Pons (tissue), 1 donor: ENCODE data around the gene ZNF687.

Experiments
- DNase-seq: peaks from one replicate; pipeline ENCODE4 v3.0.0-alpha.2; 2016; ENCODE audit warnings: low spot score

ZNF687 gene

DNA sequence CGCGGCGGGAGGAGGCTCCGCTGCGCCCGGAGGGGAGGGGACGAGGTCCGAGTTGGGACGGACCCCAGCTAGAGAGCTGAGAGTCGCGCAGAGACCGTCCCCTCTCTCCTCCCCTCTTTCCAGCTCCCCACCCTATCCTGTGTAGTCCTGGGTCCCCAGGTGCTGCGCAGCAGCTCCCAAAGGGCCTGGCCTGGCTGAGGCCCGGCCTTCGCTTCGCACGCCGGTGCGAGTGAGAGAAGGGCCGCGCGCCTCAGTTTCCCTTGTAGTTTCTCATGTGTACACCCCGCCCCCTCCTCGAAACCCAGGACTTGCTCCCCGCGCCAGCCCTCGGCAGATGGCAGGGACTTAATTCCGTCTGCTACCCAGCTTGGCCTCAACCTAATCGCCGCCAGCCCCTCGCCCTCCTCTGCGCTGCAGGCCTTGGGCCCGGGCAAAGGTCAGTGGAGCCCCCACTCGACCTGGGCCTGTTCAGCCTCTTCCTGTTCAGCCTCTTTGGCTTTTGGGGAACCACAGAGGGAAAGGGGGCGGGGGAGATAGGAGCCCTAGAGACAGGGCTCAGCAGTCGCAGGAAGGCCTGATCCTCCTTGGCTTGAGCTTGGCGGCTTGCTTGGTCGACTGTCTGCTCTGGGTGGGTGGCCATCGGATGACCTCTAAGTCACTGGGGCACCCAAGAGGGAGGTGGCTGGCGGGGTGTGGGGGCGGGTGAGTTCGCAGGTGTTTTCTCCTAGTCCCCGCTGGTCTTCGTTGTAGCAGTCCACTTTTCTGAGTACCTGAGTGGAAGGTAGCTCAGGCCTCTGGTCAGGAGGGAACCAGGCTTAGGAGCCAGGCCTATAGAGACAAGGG is 1.0 kb downstream of the ZNF687 start:
- DNase-seq = no peak

DNA sequence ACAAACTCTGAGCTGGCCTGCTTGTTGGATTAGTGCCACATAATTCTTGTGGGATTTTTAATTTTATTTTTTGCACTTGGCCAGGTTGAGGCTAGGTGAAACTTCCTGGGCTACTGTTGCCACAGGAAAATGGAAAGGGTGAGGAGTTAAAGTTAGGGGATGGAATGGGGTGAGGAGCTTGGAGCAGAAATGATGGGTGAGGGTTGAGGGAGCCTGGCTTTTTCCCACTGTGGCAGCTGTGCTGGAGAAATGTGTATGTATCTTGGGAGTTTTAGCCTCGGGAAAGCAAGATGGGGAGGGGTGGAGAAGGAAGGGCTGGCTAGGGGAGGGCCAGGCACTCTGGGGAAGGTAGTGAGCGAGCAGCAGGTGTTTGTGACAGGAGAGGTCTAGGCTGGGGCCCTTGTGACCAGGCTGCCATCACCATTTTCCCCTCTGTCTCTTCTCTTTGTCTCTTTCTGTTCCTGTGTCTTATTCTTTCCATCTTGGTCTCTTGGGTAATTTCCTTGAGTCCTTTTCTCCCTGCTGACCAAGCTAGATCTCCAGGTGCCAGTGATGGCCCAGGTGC is 2.0 kb downstream of the ZNF687 start:
- no peak for DNase-seq

DNA sequence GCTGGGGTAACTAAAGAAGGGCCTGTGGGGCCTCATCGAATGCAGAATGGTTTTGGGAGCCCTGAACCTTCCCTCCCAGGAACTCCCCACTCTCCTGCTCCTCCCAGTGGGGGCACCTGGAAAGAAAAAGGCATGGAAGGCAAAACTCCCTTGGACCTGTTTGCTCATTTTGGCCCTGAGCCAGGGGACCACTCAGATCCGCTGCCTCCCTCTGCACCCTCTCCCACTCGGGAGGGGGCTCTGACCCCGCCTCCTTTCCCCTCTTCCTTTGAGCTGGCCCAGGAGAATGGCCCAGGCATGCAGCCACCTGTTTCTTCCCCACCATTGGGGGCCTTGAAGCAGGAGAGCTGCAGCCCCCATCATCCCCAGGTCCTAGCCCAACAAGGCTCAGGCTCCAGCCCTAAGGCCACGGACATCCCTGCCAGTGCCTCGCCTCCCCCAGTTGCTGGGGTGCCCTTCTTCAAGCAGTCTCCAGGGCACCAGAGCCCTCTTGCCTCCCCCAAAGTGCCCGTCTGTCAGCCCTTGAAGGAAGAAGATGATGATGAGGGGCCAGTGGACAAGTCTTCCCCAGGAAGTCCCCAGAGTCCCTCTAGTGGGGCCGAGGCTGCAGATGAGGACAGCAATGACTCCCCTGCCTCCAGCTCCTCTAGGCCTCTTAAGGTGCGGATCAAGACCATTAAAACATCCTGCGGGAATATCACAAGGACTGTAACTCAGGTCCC is 4.7 kb downstream of the ZNF687 start:
- DNase-seq = no peak

DNA sequence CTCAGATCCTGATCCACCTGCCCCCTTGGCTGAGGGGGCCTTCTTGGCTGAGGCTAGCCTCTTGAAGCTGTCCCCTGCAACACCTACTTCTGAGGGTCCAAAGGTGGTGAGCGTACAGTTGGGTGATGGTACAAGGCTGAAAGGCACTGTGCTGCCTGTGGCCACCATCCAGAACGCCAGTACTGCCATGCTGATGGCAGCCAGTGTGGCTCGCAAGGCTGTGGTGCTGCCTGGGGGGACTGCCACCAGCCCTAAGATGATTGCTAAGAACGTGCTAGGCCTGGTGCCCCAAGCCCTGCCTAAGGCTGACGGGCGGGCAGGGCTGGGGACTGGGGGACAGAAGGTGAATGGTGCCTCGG is 5.2 kb downstream of the ZNF687 start:
- no peak for DNase-seq

DNA sequence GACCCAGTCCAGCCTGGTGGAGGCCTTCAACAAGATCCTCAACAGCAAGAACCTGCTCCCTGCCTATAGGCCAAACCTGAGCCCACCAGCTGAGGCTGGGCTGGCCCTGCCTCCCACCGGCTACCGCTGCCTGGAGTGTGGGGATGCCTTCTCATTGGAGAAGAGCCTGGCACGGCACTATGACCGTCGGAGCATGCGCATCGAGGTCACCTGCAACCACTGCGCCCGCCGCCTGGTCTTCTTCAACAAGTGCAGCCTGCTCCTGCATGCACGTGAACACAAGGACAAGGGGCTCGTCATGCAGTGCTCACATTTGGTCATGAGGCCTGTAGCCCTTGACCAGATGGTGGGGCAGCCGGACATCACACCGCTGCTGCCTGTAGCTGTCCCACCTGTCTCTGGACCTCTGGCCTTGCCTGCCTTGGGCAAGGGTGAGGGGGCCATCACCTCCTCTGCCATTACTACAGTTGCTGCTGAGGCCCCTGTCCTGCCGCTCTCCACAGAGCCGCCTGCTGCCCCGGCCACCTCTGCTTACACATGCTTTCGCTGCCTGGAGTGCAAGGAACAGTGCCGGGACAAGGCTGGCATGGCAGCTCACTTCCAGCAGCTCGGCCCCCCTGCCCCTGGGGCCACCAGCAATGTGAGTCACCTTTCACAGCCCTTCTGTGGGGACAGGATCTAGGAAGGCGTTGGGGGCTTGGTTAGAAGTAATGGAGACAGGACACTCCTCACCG is 5.8 kb downstream of the ZNF687 start:
- DNase-seq = no peak

DNA sequence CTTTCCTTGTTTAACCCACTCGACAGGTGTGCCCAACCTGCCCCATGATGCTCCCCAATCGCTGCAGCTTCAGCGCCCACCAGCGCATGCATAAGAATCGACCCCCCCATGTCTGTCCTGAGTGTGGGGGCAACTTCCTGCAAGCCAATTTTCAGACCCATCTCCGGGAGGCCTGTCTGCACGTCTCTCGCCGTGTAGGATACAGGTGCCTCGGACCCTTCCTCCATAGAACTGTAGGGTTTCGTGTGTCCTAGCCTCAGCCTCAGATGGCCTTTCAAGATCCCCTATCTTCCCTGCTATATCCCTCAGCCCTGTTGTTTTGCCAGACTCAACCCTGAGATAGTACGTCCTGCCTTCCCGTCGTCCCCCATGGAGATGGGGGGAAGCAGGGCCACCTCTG is 6.4 kb downstream of the ZNF687 start:
- DNase-seq = no peak

DNA sequence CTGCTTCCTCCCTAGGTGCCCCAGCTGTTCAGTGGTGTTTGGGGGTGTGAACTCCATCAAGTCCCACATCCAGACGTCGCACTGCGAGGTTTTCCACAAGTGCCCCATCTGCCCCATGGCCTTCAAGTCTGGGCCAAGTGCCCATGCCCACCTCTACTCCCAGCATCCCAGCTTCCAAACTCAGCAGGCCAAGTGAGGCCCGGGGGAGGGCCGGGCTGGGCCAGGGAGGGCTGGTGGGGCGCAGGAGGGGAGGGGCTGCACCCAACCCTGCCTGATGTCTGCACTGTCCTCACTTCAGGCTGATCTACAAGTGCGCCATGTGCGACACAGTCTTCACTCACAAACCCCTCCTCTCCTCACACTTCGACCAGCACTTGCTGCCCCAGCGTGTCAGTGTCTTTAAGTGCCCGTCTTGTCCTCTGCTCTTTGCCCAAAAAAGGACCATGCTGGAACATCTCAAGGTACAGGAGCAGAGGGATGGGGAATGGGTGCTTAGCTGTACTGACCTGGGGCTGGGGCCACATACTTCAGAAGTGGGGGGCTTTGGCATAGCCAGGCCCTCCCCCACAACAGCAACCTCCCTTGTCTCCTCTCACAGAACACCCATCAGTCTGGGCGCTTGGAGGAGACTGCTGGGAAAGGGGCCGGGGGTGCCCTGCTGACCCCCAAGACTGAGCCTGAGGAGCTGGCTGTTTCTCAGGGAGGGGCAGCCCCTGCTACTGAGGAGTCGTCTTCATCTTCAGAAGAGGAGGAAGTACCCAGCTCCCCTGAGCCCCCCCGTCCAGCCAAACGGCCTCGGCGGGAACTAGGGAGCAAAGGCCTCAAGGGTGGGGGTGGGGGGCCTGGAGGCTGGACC is 7.2 kb downstream of the ZNF687 start:
- no peak for DNase-seq

DNA sequence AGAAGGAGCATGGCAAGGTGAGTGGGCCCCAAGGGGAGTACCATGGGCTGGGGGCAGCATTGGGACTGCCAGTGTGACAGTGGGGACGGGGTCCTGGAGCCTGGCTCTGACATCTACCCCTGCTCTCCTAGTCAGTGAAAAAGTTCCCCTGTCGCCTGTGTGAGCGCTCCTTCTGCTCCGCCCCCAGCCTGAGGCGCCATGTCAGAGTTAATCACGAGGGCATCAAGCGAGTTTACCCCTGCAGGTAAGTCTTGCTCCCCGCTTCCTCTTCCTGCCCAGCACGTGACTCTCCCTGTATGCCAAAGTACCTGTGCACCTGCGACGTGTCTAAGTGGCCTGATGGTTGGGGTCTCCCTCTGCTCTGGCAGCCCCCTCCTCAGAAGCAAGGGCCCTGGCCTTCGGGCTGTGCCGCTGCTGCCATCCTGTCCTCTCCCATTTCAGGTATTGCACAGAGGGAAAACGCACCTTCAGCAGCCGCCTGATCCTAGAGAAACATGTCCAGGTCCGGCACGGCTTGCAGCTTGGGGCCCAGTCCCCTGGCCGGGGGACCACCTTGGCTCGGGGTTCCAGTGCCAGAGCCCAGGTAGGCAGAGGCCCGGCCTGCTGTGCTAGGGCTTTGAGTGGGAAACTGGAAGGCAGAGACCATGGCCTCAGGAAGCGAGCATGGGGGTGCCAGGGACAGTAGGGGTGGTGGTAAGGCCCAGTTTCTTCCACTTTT is 8.1 kb downstream of the ZNF687 start:
- DNase-seq = no peak

DNA sequence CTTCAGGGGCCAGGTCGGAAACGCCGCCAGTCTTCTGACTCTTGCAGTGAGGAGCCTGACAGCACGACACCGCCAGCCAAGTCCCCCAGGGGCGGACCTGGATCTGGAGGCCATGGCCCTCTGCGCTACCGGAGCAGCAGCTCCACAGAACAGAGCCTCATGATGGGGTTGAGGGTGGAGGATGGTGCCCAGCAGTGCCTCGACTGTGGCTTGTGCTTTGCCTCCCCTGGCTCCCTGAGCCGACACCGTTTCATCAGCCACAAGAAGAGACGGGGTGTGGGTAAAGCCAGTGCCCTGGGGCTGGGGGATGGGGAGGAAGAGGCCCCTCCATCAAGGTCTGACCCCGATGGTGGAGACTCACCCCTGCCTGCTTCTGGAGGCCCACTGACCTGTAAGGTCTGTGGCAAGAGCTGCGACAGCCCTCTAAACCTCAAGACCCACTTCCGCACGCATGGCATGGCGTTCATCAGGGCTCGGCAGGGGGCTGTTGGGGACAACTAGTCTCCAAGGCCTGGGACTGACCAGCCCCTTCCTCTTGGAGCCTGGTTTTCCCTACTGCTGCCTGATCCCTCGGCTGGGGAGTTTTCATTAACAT is 8.7 kb downstream of the ZNF687 start:
- DNase-seq = no peak

DNA sequence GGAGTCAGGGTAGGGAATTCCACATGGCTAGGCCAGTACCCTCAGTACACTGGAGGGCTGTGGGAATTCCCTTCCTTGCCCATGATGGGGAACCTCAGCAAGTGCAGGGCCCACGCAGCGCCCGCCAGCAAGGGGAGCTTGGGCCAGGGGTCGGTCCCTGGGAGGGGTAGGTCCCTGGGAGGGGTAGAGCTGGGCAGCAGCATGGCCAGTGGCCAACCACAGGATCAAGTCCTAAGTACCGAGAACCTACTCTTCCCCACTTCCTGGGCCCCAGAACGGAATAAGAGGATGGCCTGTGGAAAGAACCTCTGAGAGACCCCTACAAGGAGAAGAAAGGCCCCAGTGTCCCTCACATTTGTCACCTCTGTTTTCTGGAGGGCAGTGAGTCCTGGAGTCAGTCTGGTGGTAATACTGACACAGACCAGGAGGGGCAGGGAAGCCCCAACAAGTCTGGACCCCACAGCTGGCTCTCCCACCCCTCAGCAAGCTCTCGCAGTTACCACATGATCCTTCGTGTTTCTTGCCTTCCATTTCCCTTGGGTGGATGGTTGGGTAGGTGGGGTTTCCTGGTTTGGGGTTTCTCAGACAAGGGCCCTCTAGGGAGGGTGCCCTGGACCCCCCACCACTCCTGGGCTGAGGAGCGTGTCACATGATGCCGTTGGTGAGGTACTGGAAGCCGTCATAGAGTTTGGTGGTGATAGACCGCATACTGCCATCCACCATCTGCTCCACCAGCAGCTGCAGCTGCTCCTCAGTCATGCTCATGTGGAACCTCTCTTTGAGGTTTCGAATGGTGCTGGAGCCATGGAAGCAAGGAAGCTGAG is 10.3 kb downstream of the ZNF687 start:
- DNase-seq = no peak

DNA sequence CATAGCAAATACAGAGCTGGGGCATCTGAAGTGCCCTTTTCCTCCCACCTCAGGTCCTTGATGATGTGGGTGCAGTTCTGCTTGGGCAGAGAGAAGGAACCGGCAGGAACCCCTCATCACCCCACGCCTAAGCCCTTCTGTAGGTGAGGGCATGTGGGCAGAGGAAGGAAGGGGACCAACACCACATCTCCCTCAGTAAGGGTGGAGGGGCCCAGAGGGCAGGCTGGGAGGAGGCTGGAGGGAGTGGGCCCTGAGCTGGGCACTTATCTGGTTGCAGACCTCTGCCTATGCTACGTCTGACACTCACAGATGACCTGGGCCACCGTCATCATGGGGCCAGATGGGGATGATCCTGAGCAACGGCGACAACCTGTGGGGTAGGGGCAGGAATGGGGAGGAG is 11.0 kb downstream of the ZNF687 start:
- no peak for DNase-seq

DNA sequence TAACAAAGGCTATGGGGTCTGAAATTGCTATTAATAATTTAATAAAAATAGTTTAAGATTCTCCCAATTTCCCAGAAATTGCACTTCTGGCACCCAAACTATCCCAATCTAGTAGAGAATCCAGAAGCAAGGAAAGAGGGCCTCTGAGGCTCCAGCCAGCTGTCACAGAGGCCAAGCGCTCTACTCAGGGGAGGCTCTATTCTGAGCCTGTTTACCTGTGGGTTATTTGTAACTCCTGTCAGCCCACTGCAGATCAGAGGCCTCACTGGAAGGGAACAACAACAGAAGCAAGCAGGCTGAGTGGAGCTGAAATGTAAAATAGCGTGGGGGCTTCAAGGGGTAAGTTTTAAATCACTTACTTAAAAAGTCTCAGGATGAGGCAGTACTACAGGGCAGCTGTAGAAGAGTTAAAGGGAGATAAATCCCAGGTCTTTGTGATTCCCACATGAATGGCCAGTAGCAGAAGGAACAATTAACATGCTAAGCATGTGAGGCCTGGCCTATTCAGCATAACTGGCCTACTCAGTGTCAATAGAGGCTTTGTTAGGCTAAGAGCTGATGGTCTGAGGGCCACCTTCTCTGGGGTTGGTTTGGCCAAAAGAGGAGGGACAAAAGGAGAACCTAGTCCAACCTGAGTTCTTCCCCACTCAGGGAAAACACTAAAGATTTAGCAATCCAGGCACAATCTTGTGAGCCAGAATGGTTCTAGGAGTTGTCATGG is 12.8 kb downstream of the ZNF687 start:
- peak; percentile 97 for DNase-seq

DNA sequence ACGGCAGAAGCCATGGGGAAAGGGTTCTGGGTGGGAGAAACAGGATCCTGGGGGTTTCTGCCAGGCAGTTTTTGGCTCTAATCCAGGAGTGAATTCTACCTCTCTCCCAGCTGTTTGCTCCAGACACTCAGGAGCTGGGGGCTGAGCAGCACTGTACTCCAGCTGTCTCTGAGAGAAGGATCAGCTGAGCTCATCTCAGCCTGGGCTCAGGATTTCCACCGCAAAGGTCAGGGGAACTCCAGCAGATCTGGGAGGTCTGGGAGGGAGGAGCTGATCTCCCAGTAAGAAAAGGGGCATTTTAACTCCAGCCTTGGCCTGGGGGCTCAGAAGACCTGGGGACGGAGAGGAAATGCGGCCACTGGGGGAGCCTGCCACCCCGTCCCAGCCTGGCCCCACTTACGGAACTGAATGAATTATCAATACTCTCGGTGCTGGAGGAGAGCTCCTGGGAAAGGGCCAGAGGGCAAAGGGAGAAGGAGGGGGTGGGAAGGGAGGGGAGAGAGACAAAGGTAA is 27.8 kb downstream of the ZNF687 start:
- DNase-seq = no peak

DNA sequence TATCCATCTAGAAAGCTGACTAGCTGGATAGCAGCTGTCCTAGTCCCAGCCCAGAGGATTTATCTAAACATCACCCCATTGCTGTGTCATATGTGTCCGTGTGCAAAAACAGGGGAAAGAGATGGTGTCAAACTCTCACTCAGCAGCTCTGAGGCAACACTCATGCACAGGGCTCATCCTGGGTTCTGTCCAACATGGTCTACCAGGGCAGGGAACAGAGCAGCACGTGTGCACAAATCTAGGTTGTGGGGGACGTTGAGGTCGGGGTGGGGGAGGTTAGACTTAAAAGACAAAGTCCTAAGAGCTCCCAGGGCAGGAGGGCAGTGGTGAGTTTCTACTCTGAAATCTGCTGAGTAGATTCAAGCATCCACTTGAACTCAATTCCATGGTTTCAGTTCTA is 28.9 kb downstream of the ZNF687 start:
- no peak for DNase-seq

DNA sequence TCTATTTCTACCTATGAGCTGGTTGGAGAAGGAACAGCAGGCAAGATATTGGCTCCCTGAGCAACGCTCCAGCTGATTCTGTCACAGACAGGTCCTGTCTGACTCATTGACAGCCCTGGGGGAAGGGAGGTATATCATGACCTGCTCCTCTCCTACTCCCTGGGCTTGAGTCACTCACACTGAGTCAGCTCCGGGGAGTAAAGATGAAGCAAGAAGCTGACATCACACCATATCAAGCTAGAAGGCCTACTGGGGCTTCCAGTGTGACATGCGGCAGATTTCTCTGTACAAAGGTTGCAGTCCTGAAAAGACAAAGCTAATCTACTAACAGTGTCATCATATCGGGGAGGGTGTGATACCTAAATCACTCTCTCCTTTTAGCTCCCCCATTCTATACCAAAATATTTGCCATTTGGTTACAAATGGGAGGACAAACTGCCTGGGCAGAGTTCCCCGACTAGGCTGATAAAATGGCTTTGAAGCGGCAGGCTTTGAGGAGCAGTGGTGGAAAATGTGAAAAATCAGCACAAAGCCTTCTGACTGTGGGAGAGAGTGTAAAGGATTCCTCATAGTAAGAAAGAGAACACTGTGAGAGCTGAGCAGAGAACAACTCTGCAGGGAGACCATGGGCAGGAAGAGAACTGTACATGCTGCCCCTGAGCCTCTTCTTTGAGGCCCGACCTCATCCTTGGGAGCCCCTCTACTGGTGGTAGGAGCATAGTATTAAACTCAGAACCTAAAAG is 29.7 kb downstream of the ZNF687 start:
- peak; percentile 53 for DNase-seq

DNA sequence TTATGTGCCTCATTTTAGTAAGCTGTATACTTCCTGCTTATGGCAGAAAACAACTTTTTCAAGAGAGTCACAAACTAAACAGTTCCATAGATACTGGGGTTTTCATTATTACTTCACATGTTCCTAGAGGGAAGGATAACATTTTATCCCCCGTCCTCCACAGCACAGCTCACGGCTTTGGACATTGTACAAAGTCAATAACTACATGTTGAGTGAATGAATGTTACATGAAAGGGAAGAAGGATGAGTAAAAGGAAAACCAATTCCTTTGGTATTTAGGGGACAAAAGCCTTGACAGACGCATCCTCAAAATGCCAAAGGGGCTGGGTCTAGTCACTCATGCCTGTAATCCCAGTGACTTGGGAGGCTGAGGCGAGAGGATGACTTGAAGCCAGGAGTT is 30.3 kb downstream of the ZNF687 start:
- no peak for DNase-seq

DNA sequence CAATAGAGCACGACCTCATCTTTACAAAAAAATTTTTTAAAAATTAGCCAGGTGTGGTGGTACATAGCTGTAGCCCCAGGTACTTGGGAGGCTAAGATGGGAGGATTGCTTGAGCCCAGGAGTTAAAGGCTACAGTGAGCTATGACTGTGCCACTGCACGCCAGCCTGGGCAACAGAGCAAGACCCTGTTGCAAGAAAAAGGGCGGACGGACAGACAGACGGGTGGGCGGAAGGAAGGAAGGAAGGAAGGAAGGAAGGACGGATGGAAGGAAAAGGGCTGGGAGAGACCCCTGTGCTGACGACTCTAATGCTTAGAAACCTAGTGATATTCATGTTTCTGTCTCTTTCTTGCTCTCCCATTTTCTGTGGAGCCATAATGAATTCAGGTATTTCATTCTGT is 30.7 kb downstream of the ZNF687 start:
- DNase-seq = no peak

DNA sequence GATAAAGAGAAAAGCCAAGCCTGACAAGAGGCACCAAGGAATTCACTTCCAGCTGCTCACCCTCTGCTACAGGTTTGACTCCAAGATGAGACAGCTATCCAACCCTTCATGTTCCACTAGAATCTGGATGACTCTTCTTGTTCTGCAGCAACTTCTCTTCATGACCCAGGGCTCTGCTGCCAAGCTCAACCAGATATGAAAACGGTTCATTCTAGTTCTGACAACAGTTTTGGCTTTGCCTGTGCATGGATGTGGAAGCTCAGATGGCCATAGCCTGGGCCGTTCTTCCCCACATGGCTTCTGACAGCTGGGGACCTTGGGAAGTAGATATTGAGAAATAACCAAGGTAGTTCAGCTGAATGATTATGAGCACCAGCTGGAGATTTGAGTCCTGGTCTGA is 31.4 kb downstream of the ZNF687 start:
- DNase-seq = peak; percentile 52
